Suprapubic skin (tissue), 4 donors: ENCODE measurements around the gene AP4M1. TPM values are rescaled to one million over a fixed set of nuclear protein-coding genes. Genes with fewer than 3 reads are reported as not detected.

Experiments used
- DNase-seq, 2 donors: peaks; one replicate each; pipeline ENCODE4 v3.0.0-alpha.2; 2019; ENCODE audit warnings: low spot score in 2 of 2
- H3K27ac ChIP-seq: fragments of 200-600 bp; sonication (generic); one replicate; pipeline ENCODE4 v1.5.1; 2019
- H3K27me3 ChIP-seq: fragments of 200-600 bp; sonication (generic); one replicate; pipeline ENCODE4 v1.5.1; 2019
- H3K36me3 ChIP-seq: fragments of 200-600 bp; sonication (generic); one replicate; pipeline ENCODE4 v1.5.1; 2019
- H3K4me1 ChIP-seq: fragments of 200-600 bp; sonication (generic); one replicate; pipeline ENCODE4 v1.5.1; 2019
- H3K4me3 ChIP-seq: fragments of 200-600 bp; sonication (generic); one replicate; pipeline ENCODE4 v1.5.1; 2019; ENCODE audit warnings: mild to moderate bottlenecking
- H3K9me3 ChIP-seq: fragments of 200-600 bp; sonication (generic); one replicate; pipeline ENCODE4 v1.5.1; 2019
- EP300 ChIP-seq: sonication (generic); formaldehyde crosslinking; IDR thresholded peaks from one replicate; pipeline ENCODE4 v1.6.1; 2017; ENCODE audit warnings: antibody characterized with exemption
- POLR2A ChIP-seq, 2 donors: fragments of 450-650 bp; IDR thresholded peaks; one replicate each; pipeline ENCODE4 v1.6.1; 2017; ENCODE audit warnings: antibody characterized with exemption in 2 of 2, mild to moderate bottlenecking in 2 of 2, moderate library complexity in 2 of 2
- POLR2AphosphoS5 ChIP-seq, 3 donors: sonication (generic); formaldehyde crosslinking; IDR thresholded peaks; one replicate each; pipeline ENCODE4 v1.6.1; 2017; ENCODE audit warnings: antibody characterized with exemption in 3 of 3
- WGBS: methylation state at CpG from one replicate; pipeline ENCODE4 v1.1.5; 2018; 5-methylcytosine and 5-hydroxymethylcytosine counted together
- total RNA-seq, 4 donors: library from RNA; depleted of rRNA; stranded (reverse); fragments of >200 nt; gene quantifications; one replicate each; pipeline ENCODE4 v1.1.0, GENCODE V29; 2016
- TF ChIP-seq, protein P1 (sequence below), 2 donors: fragments of 200-600 bp in 1 of 2; fragments of 450-650 bp in 1 of 2; sonication (generic) in 1 of 2; IDR thresholded peaks; one replicate each; pipeline ENCODE4 v1.5.1; 2016 to 2019; ENCODE audit warnings: antibody characterized with exemption in 2 of 2, mild to moderate bottlenecking in 1 of 2, moderate library complexity in 1 of 2

The AP4M1 gene
- total RNA-seq, 4 donors from 2014 or later = 16.7 to 33.2 (median 31.8) TPM

DNA sequence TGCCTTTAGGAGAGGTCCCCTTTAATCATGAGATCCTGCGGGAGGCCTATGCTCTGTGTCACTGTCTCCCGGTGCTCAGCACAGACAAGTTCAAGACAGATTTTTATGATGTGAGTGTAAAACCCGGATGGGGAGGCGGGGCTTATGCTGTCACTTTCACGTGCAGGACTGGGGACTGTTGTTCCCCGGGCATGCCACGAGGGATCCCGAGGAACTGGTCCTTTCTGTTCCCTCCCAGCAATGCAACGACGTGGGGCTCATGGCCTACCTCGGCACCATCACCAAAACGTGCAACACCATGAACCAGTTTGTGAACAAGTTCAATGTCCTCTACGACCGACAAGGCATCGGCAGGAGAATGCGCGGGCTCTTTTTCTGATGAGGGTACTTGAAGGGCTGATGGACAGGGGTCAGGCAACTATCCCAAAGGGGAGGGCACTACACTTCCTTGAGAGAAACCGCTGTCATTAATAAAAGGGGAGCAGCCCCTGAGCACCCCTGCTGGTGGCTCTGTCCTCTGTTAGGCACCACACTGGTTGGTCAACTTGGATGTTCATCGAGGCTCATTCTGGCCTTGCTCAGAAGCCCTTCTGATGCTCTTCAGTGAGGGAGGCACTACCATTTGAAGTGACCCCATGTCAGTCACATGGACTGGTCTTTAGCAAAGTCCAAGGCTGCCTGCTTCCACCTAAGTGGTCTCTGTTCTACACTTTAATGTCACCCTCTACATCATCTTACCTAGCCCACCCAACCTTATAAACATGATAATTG is 9.8 kb upstream of the AP4M1 start:
- WGBS = 60% methylated on average over 19 of the region's 19 CpGs
- TF ChIP-seq EP300 = no peak
- no peak for TF ChIP-seq POLR2A (IDR thresholded peaks at IDR 0.05)
- TF ChIP-seq, protein P1, sequence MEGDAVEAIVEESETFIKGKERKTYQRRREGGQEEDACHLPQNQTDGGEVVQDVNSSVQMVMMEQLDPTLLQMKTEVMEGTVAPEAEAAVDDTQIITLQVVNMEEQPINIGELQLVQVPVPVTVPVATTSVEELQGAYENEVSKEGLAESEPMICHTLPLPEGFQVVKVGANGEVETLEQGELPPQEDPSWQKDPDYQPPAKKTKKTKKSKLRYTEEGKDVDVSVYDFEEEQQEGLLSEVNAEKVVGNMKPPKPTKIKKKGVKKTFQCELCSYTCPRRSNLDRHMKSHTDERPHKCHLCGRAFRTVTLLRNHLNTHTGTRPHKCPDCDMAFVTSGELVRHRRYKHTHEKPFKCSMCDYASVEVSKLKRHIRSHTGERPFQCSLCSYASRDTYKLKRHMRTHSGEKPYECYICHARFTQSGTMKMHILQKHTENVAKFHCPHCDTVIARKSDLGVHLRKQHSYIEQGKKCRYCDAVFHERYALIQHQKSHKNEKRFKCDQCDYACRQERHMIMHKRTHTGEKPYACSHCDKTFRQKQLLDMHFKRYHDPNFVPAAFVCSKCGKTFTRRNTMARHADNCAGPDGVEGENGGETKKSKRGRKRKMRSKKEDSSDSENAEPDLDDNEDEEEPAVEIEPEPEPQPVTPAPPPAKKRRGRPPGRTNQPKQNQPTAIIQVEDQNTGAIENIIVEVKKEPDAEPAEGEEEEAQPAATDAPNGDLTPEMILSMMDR (IDR thresholded peaks at IDR 0.05) = no peak
- no peak for TF ChIP-seq POLR2AphosphoS5 (IDR thresholded peaks at IDR 0.05)

DNA sequence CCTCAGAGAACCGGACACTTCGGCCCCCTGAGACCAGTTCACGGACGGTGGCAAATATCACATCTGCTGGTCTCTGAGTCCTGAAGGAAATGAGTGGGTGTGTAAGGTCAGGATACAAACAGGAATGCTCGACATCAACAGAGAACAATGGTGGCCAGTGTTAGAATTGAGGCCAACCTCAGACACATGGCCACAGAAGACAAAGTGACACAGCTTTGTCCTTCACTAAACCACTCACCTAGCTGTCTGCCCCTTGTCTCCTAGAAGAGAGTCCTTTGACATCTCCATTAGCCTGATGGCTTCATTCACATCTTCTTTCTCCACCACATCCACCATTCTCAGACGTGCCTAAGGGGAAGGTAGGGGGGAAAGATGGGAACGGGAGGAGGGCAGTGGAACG is 8.4 kb upstream of the AP4M1 start:
- Histone ChIP-seq H3K4me1 (peaks cover 23% of the 10 kb centered on the region), H3K36me3 (peaks cover 78% of the 10 kb centered on the region), H3K27me3 (no peaks in the 10 kb centered on the region), H3K4me3 (no peak overlapping the region), H3K27ac (no peak overlapping the region), H3K9me3 (no peaks in the 10 kb centered on the region)
- WGBS = 55% methylated on average over 8 of the region's 8 CpGs
- no peak for TF ChIP-seq EP300
- no peak for TF ChIP-seq POLR2A (IDR thresholded peaks at IDR 0.05)
- TF ChIP-seq, protein P1 (IDR thresholded peaks at IDR 0.05) = no peak
- TF ChIP-seq POLR2AphosphoS5 (IDR thresholded peaks at IDR 0.05) = no peak
- DNase-seq = no peak

More for the DNA sequence above, 9.8 kb upstream of the AP4M1 start:
- H3K9me3 ChIP-seq = no peaks in the 10 kb centered on the region
- H3K27me3 ChIP-seq = no peaks in the 10 kb centered on the region
- no peak overlapping the region for H3K4me3 ChIP-seq
- peaks cover 63% of the 10 kb centered on the region for H3K36me3 ChIP-seq
- H3K4me1 ChIP-seq = peaks cover 24% of the 10 kb centered on the region
- no peak overlapping the region for H3K27ac ChIP-seq
- no peak for DNase-seq

DNA sequence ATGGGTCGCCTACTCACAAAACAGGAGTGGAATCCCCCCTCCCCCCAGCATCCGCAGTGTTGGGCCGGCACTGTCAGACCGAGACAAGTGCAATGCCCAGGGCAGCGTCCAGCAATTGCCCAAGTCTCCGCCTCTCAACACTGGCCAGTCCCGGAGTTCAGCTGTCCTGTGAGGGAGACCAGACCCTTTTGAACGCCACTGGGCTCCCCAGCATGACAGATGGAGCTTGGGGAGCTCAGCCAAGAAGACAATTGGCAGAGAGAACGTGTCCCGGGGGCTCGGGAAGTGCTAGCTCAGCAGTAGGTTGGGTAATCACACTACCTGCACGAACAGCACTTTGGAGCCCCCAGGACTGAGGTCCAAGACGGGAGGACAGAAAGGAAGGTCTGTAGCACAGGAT is 7.9 kb upstream of the AP4M1 start:
- H3K4me1 ChIP-seq = peaks cover 19% of the 10 kb centered on the region
- peaks cover 82% of the 10 kb centered on the region for H3K36me3 ChIP-seq
- no peaks in the 10 kb centered on the region for H3K9me3 ChIP-seq
- no peak overlapping the region for H3K4me3 ChIP-seq
- no peak for TF ChIP-seq EP300
- TF ChIP-seq POLR2A (IDR thresholded peaks at IDR 0.05) = no peak
- TF ChIP-seq, protein P1 (IDR thresholded peaks at IDR 0.05) = no peak
- no peak for TF ChIP-seq POLR2AphosphoS5 (IDR thresholded peaks at IDR 0.05)
- no peak for DNase-seq
- H3K27me3 ChIP-seq = no peaks in the 10 kb centered on the region
- WGBS = 38% methylated on average over 7 of the region's 13 CpGs
- no peak overlapping the region for H3K27ac ChIP-seq

DNA sequence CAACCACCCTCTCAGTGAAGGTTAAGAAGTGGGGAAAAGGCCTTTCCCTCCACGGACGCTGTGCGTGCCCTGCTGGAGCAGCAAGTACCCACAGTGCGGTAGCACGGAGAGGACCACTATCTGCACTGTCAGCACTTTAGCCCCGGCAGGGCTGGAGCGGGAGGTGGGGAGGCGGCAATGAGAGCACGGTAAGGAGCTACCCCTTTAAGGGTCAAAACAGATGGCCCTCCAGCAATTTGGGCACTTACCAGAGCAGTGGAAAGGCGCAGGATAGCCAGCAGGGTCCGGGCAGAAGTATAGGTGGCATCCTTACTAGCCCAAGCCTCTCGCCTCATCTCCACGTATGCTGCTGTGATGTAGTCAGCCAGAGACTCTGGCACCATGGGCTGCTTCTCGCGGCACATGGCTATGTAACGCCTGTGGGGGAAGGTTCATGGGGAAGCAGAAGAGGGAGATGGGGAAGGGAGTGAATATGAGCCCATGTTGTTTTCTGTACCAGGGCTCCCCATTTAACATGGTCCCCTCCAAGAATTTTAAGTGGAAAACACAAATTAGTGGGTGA is 7.4 kb upstream of the AP4M1 start:
- TF ChIP-seq POLR2A (IDR thresholded peaks at IDR 0.05) (no peak), EP300 (no peak), POLR2AphosphoS5 (IDR thresholded peaks at IDR 0.05) (no peak)
- TF ChIP-seq, protein P1 (IDR thresholded peaks at IDR 0.05) = no peak

DNA sequence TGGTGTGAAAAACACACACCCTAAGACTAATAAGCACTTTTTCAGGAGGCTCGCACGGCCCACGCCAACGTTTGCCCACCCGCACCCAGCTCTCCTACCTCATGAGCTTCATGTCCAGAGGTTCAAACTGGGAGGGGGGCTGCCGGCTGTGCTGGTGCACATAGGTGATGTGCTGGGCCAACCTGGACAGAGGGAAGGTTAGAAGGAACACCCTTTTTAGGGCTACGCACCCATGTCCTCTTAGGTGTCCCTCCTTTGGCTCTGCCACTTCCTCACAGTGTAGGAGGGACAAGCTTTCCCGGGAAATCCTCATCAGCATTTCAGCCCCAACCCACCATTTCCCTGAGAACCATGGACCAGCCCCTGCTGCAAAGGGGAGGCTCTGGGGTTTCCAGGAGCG is 6.2 kb upstream of the AP4M1 start:
- H3K4me1 ChIP-seq = peaks cover 19% of the 10 kb centered on the region
- 83% methylated on average over 7 of the region's 9 CpGs for WGBS
- TF ChIP-seq EP300 = no peak
- no peak for TF ChIP-seq POLR2A (IDR thresholded peaks at IDR 0.05)
- TF ChIP-seq, protein P1 (IDR thresholded peaks at IDR 0.05) = no peak
- TF ChIP-seq POLR2AphosphoS5 (IDR thresholded peaks at IDR 0.05) = no peak

More for the DNA sequence above, 7.4 kb upstream of the AP4M1 start:
- Histone ChIP-seq H3K4me3 (no peak overlapping the region), H3K9me3 (no peaks in the 10 kb centered on the region), H3K4me1 (peaks cover 19% of the 10 kb centered on the region), H3K36me3 (peaks cover 87% of the 10 kb centered on the region), H3K27ac (no peak overlapping the region), H3K27me3 (no peaks in the 10 kb centered on the region)
- 90% methylated on average over 14 of the region's 16 CpGs for WGBS
- DNase-seq = no peak

More for the DNA sequence above, 6.2 kb upstream of the AP4M1 start:
- no peaks in the 10 kb centered on the region for H3K27me3 ChIP-seq
- no peak overlapping the region for H3K27ac ChIP-seq
- peaks cover 89% of the 10 kb centered on the region for H3K36me3 ChIP-seq
- no peaks in the 10 kb centered on the region for H3K9me3 ChIP-seq
- DNase-seq = no peak
- no peak overlapping the region for H3K4me3 ChIP-seq
